ENCODE results near the gene HLA-B. TPM values are rescaled to one million over a fixed set of nuclear protein-coding genes. Genes with fewer than 3 reads are reported as not detected.

The HLA-B gene
- polyA plus RNA-seq, 4 donors: 105 to 177 (median 155) TPM

- no peak for DNase-seq (ENCODE audit: low read depth in 4 of 4, low spot score in 3 of 4)
Observed at GRCh38 chr6:31354158-31354863, 2.7 kb downstream of the HLA-B start.

DNA sequence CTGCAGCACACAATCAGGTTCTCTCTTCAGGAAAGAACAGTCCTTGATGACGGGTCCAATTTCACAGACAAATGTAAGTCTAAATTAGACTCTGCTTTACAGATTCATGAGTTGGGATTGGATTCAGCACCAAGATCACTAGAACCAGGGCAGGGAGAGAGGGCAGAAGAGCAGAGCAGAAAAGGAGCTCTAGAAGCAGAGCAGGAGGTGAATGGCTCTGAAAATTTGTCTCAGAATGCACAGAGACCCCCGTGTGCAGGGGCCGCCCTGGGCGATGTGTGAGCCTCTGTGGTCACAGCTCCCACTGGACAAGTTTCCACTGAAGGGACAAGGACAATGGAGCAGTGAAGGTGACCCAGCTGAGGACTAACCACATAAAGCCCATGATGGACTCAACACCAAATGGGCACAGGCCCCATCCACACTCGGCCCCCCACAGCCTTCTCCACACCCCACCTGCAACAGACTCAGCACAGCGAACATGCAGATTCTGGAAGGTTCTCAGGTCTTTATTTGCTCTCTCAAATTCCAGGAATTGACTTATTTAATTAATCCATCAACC lies 3.5 kb downstream of the HLA-B start:
- DNase-seq (ENCODE audit: low read depth in 4 of 4, low spot score in 3 of 4): no peak

- no peak for DNase-seq (ENCODE audit: low read depth in 4 of 4, low spot score in 3 of 4)
Observed at GRCh38 chr6:31352683-31353383, 4.1 kb downstream of the HLA-B start.

DNA sequence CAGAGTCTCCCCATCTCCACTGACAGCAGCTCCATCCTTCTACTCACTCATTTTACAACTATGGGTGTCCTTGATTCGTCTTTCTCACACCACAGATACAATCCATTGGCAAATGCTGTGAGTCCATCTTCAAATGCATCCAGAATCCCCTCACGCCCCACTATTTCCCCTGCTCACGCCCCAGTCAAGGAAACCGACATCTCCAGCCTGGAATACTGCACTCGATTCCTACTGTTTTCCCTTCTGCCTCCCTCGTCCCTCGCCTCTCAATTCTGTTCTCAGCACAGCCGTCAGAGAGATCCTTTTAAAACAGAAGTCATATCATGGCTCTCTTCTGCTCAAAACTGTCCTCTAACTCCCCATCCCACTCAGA lies 4.7 kb downstream of the HLA-B start:
- DNase-seq (ENCODE audit: low read depth in 4 of 4, low spot score in 3 of 4): no peak

DNA sequence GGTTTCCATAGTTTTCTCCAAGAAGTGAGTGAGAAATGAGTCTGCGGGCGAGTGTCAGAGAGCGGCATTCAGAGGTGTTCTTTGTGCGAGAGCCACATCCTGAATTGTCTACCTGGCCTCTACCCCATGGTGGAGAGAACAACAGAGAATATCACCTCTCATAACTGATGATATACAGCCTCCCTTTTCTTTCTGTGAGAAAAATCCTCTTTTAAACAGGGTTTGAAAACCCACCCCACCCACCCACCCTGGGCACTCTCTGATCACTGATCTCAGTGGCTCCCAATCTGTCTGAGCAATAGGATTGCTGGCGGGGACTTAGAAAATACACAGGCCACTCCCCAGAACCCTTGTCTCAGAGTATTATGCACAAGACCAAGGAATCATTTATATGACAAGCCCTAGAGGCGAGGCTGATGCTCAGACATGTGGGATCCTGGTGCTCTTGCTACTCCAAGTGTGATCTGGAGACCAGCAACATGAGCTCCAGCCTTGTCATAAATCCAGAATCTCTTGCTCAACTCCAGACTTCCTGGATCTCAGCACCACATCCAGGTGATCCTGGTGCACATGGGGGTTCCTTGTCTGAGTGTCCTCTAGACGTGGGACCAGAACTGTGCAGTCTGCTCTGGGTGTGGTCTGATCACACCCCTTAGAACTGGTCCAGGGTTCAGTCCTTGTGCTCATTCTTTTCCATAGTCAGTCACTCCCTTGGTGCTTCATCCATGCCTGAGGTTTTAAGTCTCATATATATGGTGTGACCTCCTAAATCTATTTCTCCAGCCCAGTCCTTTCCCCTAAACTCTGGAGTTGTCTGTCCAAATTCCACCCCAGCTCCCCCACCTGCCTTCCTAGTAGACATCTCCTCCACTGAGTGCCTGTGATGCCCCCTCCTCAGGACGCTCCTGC lies 5.3 kb downstream of the HLA-B start:
- no peak for DNase-seq (ENCODE audit: low read depth in 4 of 4, low spot score in 3 of 4)

DNA sequence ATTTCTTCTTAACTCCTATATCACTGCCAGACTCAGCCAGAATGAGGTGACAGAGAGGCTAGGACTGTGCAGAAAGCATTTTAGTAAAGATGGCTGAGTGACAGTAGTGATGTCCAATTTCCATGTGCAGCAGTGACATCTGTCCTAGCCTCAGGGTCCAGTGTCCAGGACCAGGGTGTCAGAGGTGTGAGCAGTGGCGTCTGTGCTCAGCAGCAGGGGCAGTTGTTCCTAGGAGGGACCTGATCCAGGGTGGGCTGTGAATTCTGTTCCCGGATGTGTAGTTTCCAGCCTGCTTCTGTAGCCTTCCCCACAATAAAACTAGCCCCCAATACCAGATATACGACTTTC lies 6.0 kb downstream of the HLA-B start:
- no peak for DNase-seq (ENCODE audit: low read depth in 4 of 4, low spot score in 3 of 4)

- no peak for DNase-seq (ENCODE audit: low read depth in 4 of 4, low spot score in 3 of 4)
Observed at GRCh38 chr6:31350196-31351032, 6.6 kb downstream of the HLA-B start.

GRCh38 chr6:31349301-31349700 lies 7.7 kb downstream of the HLA-B start:
- DNase-seq (ENCODE audit: low read depth in 4 of 4, low spot score in 3 of 4): no peak

DNA sequence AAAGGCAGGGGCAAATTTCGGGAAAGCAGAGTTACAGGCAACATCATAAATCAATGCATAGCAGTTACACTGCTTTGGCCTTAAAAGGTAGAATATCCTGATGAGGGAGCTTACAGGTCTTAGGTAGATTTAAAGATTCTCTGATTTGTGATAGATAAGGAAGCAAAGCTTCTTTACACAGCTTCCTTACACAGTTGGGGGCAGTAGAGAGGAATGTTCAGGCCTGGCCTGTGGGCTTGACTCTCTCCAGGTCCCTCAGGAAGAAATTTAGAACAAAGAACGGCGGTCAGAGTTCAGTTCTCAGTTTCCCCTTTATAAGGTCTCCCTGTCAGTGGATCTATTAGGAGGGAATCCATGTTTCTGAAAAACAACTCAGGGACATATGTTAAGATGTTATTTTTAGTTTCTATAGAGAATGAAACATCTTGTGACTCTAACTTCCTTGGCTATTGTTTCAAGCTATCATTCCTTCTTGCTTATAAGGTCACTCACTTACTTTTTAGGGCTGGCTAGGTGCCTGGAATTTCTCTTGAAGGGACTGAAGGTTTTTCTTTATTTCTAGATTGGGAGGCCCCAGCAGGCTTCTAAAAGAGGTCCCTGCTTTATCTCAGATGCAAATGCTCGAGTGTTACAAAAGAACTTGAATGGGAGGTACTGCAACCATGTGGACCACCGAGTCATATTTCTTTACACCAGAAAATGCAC lies 11.8 kb downstream of the HLA-B start:
- DNase-seq (ENCODE audit: low read depth in 4 of 4, low spot score in 3 of 4): no peak

GRCh38 chr6:31340228-31340627 lies 16.8 kb downstream of the HLA-B start:
- no peak for DNase-seq (ENCODE audit: low read depth in 4 of 4, low spot score in 3 of 4)

- DNase-seq (ENCODE audit: low read depth in 4 of 4, low spot score in 3 of 4): no peak
Observed at GRCh38 chr6:31339210-31339609, 17.8 kb downstream of the HLA-B start.

GRCh38 chr6:31336896-31337496 lies 20.0 kb downstream of the HLA-B start:
- DNase-seq (ENCODE audit: low read depth in 4 of 4, low spot score in 3 of 4): no peak

- no peak for DNase-seq (ENCODE audit: low read depth in 4 of 4, low spot score in 3 of 4)
Observed at GRCh38 chr6:31332637-31333602, 24.1 kb downstream of the HLA-B start.

GRCh38 chr6:31328355-31328960 lies 28.5 kb downstream of the HLA-B start:
- DNase-seq (ENCODE audit: low read depth in 4 of 4, low spot score in 3 of 4): no peak

DNA sequence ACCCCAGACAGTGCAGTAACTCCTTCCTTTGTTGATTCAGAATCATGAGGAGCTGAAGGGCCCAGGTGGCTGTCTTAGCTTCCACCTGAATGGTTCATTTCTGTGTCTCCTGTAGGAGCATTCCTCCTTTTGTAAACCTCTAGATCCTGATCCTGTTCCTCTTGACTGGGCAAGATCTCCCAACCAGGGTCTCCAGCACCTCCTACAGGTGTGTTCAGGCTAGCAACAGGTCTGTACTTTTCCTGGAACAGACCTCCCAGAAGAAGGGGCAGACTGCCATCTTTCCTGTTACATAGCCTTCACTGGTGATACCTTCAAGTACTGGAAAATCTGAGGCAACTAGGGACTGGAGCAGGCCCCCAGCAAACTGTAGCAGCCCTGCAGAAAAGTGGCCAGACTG lies 35.2 kb downstream of the HLA-B start:
- no peak for DNase-seq (ENCODE audit: low read depth in 4 of 4, low spot score in 3 of 4)

DNA sequence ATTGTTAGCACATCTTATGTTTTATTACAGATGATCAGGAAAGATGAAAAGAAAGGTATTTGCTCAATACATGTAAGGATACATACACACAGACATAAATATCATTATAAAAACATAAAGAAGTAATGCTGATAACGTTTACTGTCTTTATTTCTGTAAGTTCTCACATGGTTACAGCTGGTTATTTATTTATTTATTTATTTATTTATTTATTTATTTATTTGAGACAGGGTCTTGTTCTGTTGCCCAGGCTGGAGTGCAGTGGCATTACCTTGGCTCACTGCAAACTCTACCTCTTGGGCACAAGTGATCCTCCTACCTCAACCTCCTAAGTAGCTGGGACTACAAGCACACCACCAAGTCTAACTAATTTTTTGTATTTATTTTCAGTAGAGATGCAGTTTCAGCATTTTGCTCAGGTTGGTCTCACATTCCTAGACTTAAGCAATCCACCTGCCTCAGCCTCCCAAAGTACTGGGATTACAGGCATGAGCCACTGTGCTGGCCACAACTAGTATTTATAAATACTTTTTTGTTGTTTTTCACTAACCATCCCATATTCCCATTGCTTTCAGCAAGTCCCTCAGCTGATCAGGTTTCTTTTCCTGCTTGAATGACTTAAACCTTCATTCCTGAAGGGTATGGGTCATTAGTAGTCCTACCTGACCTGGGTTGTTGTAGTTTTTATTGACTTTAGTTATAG lies 35.8 kb downstream of the HLA-B start:
- no peak for DNase-seq (ENCODE audit: low read depth in 4 of 4, low spot score in 3 of 4)

DNA sequence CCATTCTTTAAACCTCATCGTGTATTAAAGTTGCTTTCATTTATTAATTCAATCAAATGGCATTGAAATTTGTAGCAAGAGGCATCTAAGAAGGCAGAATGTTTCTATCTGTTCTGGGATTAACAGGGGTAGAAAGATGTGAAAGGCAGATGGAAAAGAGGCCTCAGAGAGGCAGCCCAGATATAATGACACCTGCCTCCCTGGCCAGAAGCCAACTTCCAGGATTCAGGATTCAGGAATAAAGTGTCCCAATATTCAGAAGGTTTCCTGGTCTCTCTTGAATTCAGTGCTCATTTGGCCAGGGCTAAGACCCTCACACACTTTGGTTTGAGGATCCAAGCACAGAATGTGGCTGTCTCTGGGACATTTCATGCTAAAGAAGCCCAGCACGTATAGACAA lies 39.9 kb downstream of the HLA-B start:
- no peak for DNase-seq (ENCODE audit: low read depth in 4 of 4, low spot score in 3 of 4)

Measured in left renal pelvis (tissue), 4 donors.